Lung (tissue), 12 donors: ENCODE results near the gene RNF151. TPM values are rescaled to one million over a fixed set of nuclear protein-coding genes. Genes with fewer than 3 reads are reported as not detected.

Source experiments
- ATAC-seq: fragments of 200-7000 bp; cut with Tn5 transposase; one replicate; pipeline ENCODE4 v1.9.1; 2020; ENCODE audit warnings: moderate number of reproducible peaks; ENCODE audit not compliant: insufficient read depth, low FRiP score
- DNase-seq, 3 donors: peaks; one replicate each; pipeline ENCODE4 v3.0.0-alpha.2; 2013 to 2017
- H3K27ac ChIP-seq, 2 donors: one replicate each; pipeline ENCODE4 v1.5.1; 2013; ENCODE audit warnings: mild to moderate bottlenecking in 2 of 2, moderate library complexity in 2 of 2, control low read depth in 1 of 2, inconsistent platforms in 1 of 2, low read depth in 1 of 2, low read length in 1 of 2
- H3K27me3 ChIP-seq, 3 donors: one replicate each; pipeline ENCODE4 v1.5.1; 2013; ENCODE audit warnings: low read length in 2 of 3; ENCODE audit not compliant: control insufficient read depth in 3 of 3, insufficient read depth in 3 of 3
- H3K36me3 ChIP-seq, 4 donors: one replicate each; pipeline ENCODE4 v1.5.1; 2013; ENCODE audit warnings: low read length in 4 of 4, mild to moderate bottlenecking in 1 of 4, moderate library complexity in 1 of 4; ENCODE audit not compliant: control insufficient read depth in 4 of 4, insufficient read depth in 4 of 4
- H3K4me1 ChIP-seq, 5 donors: one replicate each; pipeline ENCODE4 v1.5.1; 2013; ENCODE audit warnings: low read length in 5 of 5, mild to moderate bottlenecking in 2 of 5, moderate library complexity in 1 of 5; ENCODE audit not compliant: control insufficient read depth in 5 of 5, insufficient read depth in 5 of 5
- H3K4me3 ChIP-seq: one replicate; pipeline ENCODE4 v1.5.1; 2013; ENCODE audit warnings: mild to moderate bottlenecking, control low read depth, moderate library complexity
- H3K9ac ChIP-seq, 2 donors: one replicate each; pipeline ENCODE4 v1.5.1; 2013; ENCODE audit warnings: low read length in 2 of 2, control low read depth in 1 of 2; ENCODE audit not compliant: insufficient read depth in 1 of 2
- H3K9me3 ChIP-seq, 4 donors: one replicate each; pipeline ENCODE4 v1.5.1; 2013; ENCODE audit warnings: low read length in 3 of 4, mild to moderate bottlenecking in 1 of 4, moderate library complexity in 1 of 4; ENCODE audit not compliant: control insufficient read depth in 4 of 4, insufficient read depth in 3 of 4
- CTCF ChIP-seq: IDR thresholded peaks from 2 replicates; pipeline ENCODE4 v1.5.1; 2012; ENCODE audit warnings: mild to moderate bottlenecking; ENCODE audit errors: control extremely low read depth, extremely low read depth
- WGBS, 2 donors: extraction: QIAGEN DNeasy Blood & Tissue Kit; methylation state at CpG; one replicate each; pipeline ENCODE4 v1.1.7; 2013; 5-methylcytosine and 5-hydroxymethylcytosine counted together
- polyA plus RNA-seq, 2 donors: library from polyadenylated mRNA; stranded (reverse); fragments of 200-250 nt; gene quantifications; one replicate each; pipeline ENCODE4 v1.2.1, GENCODE V29; 2013
- total RNA-seq, 2 donors: library from RNA; depleted of rRNA in 1 of 2; stranded (reverse); fragments of >200 nt in 1 of 2; gene quantifications; one replicate each; pipeline ENCODE4 v1.2.1, GENCODE V29; 2014 to 2021
- donor health status: control.
- donor health status: control.
- donor health status: Bipolar disorder and iron deficiency.
- donor health status: healthy.
- donor health status: DM: yes; HTN: yes; CAD: no.

The RNF151 gene
- total and polyA plus RNA-seq, 4 donors, result 0.15 TPM; not detected in 3

DNA sequence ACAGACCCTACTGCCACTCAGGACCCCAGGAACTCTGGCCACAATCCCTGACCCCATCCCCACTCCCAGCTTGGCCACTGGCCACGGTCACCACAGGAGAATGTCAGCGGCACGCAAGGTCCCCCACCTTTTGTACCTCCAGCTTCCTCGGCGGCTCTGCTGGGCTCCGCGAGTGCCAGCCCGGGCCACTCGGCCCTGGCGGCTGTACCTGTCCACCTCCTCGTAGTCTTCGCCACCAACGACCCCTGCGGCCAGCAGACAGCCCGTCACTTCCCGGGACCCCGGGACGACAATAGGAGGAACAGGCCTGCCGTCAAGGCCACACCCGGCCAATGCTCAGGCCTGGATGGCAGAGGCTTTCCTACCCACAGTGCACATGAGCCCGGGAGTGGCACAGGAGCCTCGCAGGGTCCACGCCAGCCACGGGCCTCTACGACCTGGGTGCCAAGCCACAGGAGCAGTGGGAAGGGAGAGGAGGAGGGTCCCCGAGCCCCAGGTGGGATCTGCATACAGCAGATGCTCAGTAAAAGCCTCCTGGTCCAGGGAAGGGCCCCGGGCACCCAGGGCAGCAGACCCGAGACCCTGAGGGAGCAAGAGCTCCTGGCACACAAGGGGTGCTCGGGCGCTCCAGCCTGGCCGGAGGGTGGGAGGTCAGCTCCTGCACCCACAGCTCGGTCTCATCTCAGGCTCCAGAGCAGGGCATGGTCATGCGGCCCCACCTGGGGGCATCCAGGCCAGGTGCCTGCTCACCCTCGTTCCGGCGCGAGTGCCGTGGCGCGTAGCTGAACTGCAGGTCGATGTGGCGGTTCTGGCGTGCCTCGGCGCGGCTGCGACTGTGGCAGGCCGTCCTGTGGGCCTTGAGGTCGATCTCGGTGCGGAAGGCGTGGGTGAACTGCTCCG is 35.0 kb downstream of the RNF151 start:
- DNase-seq, result no peak
- WGBS, 2 donors, result 96% methylated on average over 51 to 53 of the region's 53 CpGs
- no peak for TF ChIP-seq CTCF

DNA sequence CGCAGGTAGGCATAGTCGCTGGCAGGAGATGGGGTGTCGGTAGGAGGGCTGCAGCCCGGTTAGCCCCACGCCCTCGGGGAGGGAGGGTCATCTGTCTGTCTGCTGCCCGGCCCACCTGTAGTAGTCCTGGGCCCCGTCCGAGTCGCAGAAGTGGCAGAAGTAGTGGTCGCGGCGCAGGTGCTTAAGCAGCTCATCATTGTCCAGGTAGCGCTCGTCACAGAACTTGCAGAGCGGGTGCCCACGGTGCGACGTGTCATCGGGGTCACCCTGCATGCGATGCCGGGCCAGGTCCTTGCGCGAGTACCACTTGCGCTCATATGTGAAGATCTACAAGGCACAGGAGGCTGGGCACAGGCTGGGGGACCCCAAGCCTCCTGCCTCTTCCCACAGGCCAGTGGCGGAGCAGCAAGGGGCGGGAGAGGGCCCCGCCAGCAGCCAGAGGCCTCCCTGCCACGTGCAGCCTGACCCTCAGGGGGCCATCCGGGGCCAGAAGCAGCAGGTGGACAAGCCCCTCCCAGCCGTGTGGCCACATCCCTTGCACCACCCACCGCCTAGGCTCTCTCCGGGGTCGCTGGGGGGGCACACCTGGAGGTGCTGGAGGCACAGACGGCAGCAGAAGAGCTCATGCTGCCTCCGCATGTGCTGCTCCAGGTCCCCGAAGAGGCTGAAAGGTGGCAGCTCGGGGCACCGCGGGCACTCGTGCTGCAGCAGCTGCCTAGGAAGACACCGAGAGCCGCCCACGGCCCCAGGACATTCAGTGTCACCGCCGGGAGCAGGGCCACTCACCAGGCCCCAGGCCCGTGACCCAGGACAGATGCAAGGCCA is 36.0 kb downstream of the RNF151 start:
- DNase-seq, result no peak
- ATAC-seq, result no peak
- Histone ChIP-seq H3K36me3 (peaks cover 1 to 56% (median 26%) of the 10 kb centered on the region in 4 donors), H3K9ac (no peak overlapping the region), H3K4me1 (peaks cover 0 to 33% (median 6%) of the 10 kb centered on the region in 5 donors), H3K9me3 (no peaks in the 10 kb centered on the region), H3K27ac (no peak overlapping the region), H3K27me3 (no peaks in the 10 kb centered on the region), H3K4me3 (no peak overlapping the region)
- no peak for TF ChIP-seq CTCF
- 93 to 94% methylated on average over 47 of the region's 47 CpGs for WGBS, 2 donors

More for the DNA sequence above, 35.0 kb downstream of the RNF151 start:
- ATAC-seq, result no peak
- Histone ChIP-seq H3K9ac (no peak overlapping the region), H3K4me1 (peaks cover 0 to 24% (median 6%) of the 10 kb centered on the region in 5 donors), H3K27ac (no peak overlapping the region), H3K4me3 (no peak overlapping the region), H3K36me3 (peaks cover 0 to 58% (median 26%) of the 10 kb centered on the region in 4 donors), H3K27me3 (no peaks in the 10 kb centered on the region), H3K9me3 (no peaks in the 10 kb centered on the region)

DNA sequence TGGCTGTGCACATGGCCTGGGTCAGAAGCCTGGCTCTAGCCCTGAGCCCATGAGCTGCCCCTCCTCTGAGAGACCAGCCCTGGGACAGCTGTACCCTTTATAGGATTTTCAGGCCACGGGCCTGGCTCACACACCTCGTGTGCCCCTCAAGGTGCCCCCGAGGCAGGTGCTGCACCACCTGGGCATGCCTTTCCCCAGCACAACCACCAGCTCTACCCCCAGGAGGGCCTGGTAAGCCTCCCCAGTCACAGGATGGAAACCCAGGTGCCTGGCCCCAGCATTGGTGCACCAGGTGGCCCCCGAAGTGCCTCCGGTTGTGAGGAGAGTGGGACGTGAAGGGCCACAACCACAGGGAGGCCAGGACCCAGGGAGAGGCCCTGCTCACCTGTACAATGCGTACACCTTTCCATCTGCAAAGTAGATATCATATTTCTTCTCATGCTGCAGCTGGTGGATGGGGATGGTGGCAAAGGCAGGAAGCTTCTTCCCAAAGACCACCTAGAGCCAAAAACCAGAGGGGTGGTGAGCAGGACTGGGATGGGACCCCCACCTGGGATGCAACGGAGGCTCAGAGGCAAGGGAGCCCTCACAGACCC is 36.7 kb downstream of the RNF151 start:
- Histone ChIP-seq H3K27ac (no peak overlapping the region), H3K9me3 (no peaks in the 10 kb centered on the region), H3K27me3 (no peaks in the 10 kb centered on the region), H3K4me1 (peaks cover 0 to 40% (median 12%) of the 10 kb centered on the region in 5 donors), H3K36me3 (peaks cover 3 to 54% (median 23%) of the 10 kb centered on the region in 4 donors), H3K9ac (no peak overlapping the region), H3K4me3 (no peak overlapping the region)
- ATAC-seq (no peak), DNase-seq (no peak)
- 84 to 89% methylated on average over 8 of the region's 8 CpGs for WGBS, 2 donors
- no peak for TF ChIP-seq CTCF
